Measurements from ENCODE around the gene CCL27. TPM values are rescaled to one million over a fixed set of nuclear protein-coding genes. Genes with fewer than 3 reads are reported as not detected.

The CCL27 gene
- total and polyA plus RNA-seq, 3 experiments from 2014 or later: 0.35 to 0.39 TPM; not detected in 1

- Histone ChIP-seq H3K4me3 (ENCODE audit: low read length) (no peak overlapping the region), H3K27ac (ENCODE audit: low read depth, low read length) (no peak overlapping the region), H3K9me3 (ENCODE audit: low read length) (no peaks in the 10 kb centered on the region), H3K27me3 (ENCODE audit: insufficient read depth, low read length, poor library complexity, severe bottlenecking) (no peaks in the 10 kb centered on the region), H3K36me3 (ENCODE audit: insufficient read depth, low read length) (no peaks in the 10 kb centered on the region), H3K4me1 (ENCODE audit: insufficient read depth, low read length) (no peaks in the 10 kb centered on the region)
- H3K9me3 Mint-ChIP-seq: no peaks in the 10 kb centered on the region
- H3K27me3 Mint-ChIP-seq: peaks cover 0 to 16% of the 10 kb centered on the region in 2 donors
- H3K36me3 Mint-ChIP-seq: no peaks in the 10 kb centered on the region
- DNase-seq: no peak
- peak overlapping the region in 2 of 8 donors; percentile 8 to 25 for H3K27ac Mint-ChIP-seq
- POLR2A ChIA-PET: no interaction called here
- CTCF ChIA-PET: interaction anchor here (1.9 kb wide), 1 partner anchor 14 kb away, joined by 4 read pairs; no protein-coding TSS in a partner anchor
- no peak overlapping the region for H3K4me3 Mint-ChIP-seq
- no peaks in the 10 kb centered on the region for H3K4me1 Mint-ChIP-seq
Observed at GRCh38 chr9:34688329-34689115, 26.1 kb upstream of the CCL27 start.

GRCh38 chr9:34687276-34688030 lies 25.0 kb upstream of the CCL27 start:
- Mint-ChIP-seq H3K36me3 (no peaks in the 10 kb centered on the region), H3K4me1 (no peaks in the 10 kb centered on the region), H3K27me3 (peaks cover 0 to 16% of the 10 kb centered on the region in 2 donors), H3K9me3 (no peaks in the 10 kb centered on the region), H3K27ac (peak overlapping the region in 1 of 8 donors; percentile 74), H3K4me3 (no peak overlapping the region)
- CTCF ChIA-PET: interaction anchor here (1.4 to 1.9 kb wide), 2 partner anchors 13 to 15 kb away, joined by 3 to 4 read pairs; no protein-coding TSS in a partner anchor
- no peaks in the 10 kb centered on the region for H3K27me3 ChIP-seq (ENCODE audit: insufficient read depth, low read length, poor library complexity, severe bottlenecking)
- H3K27ac ChIP-seq (ENCODE audit: low read depth, low read length): no peak overlapping the region
- no peaks in the 10 kb centered on the region for H3K4me1 ChIP-seq (ENCODE audit: insufficient read depth, low read length)
- no peaks in the 10 kb centered on the region for H3K36me3 ChIP-seq (ENCODE audit: insufficient read depth, low read length)
- no peak for DNase-seq
- no peak overlapping the region for H3K4me3 ChIP-seq (ENCODE audit: low read length)
- POLR2A ChIA-PET: no interaction called here
- H3K9me3 ChIP-seq (ENCODE audit: low read length): no peaks in the 10 kb centered on the region

- no peaks in the 10 kb centered on the region for H3K4me1 ChIP-seq (ENCODE audit: insufficient read depth, low read length)
- no peaks in the 10 kb centered on the region for H3K9me3 Mint-ChIP-seq
- POLR2A ChIA-PET: no interaction called here
- H3K27me3 Mint-ChIP-seq: peaks cover 2 to 16% of the 10 kb centered on the region in 2 donors
- H3K4me3 Mint-ChIP-seq: no peak overlapping the region
- H3K9me3 ChIP-seq (ENCODE audit: low read length): no peaks in the 10 kb centered on the region
- no peak for DNase-seq
- peak overlapping the region in 1 of 8 donors; percentile 8 for H3K27ac Mint-ChIP-seq
- no peak overlapping the region for H3K4me3 ChIP-seq (ENCODE audit: low read length)
- peaks cover 0 to 2% (median 0%) of the 10 kb centered on the region in 3 donors for H3K36me3 Mint-ChIP-seq
- no peaks in the 10 kb centered on the region for H3K27me3 ChIP-seq (ENCODE audit: insufficient read depth, low read length, poor library complexity, severe bottlenecking)
- CTCF ChIA-PET: interaction anchor here (1.4 to 1.9 kb wide), 3 partner anchors 14 to 52 kb away, joined by 3 to 4 read pairs (median 3); no protein-coding TSS in a partner anchor
- no peak overlapping the region for H3K27ac ChIP-seq (ENCODE audit: low read depth, low read length)
- no peaks in the 10 kb centered on the region for H3K36me3 ChIP-seq (ENCODE audit: insufficient read depth, low read length)
- no peaks in the 10 kb centered on the region for H3K4me1 Mint-ChIP-seq
Observed at GRCh38 chr9:34686732-34687131, 24.3 kb upstream of the CCL27 start.

GRCh38 chr9:34686231-34686630 lies 23.8 kb upstream of the CCL27 start:
- no peaks in the 10 kb centered on the region for H3K9me3 ChIP-seq (ENCODE audit: low read length)
- CTCF ChIA-PET: interaction anchor here (1.4 to 1.9 kb wide), 3 partner anchors 14 to 52 kb away, joined by 3 to 4 read pairs (median 3); no protein-coding TSS in a partner anchor
- no peaks in the 10 kb centered on the region for H3K4me1 ChIP-seq (ENCODE audit: insufficient read depth, low read length)
- no peak overlapping the region for H3K27ac Mint-ChIP-seq
- H3K4me3 Mint-ChIP-seq: no peak overlapping the region
- POLR2A ChIA-PET: no interaction called here
- H3K27ac ChIP-seq (ENCODE audit: low read depth, low read length): no peak overlapping the region
- H3K36me3 ChIP-seq (ENCODE audit: insufficient read depth, low read length): no peaks in the 10 kb centered on the region
- H3K4me1 Mint-ChIP-seq: no peaks in the 10 kb centered on the region
- DNase-seq: no peak
- H3K4me3 ChIP-seq (ENCODE audit: low read length): no peak overlapping the region
- H3K27me3 Mint-ChIP-seq: peaks cover 2 to 16% of the 10 kb centered on the region in 2 donors
- H3K36me3 Mint-ChIP-seq: peaks cover 0 to 2% (median 0%) of the 10 kb centered on the region in 3 donors
- no peaks in the 10 kb centered on the region for H3K27me3 ChIP-seq (ENCODE audit: insufficient read depth, low read length, poor library complexity, severe bottlenecking)
- no peaks in the 10 kb centered on the region for H3K9me3 Mint-ChIP-seq

- Mint-ChIP-seq H3K4me1 (no peaks in the 10 kb centered on the region), H3K9me3 (no peaks in the 10 kb centered on the region), H3K36me3 (peaks cover 0 to 2% (median 0%) of the 10 kb centered on the region in 3 donors), H3K27ac (no peak overlapping the region), H3K27me3 (peaks cover 2 to 16% of the 10 kb centered on the region in 2 donors), H3K4me3 (no peak overlapping the region)
- ChIA-PET POLR2A (no interaction called here), CTCF (interaction anchor here (1.5 kb wide), 1 partner anchor 51 kb away, joined by 3 read pairs; no protein-coding TSS in a partner anchor)
- Histone ChIP-seq H3K27ac (ENCODE audit: low read depth, low read length) (no peak overlapping the region), H3K36me3 (ENCODE audit: insufficient read depth, low read length) (no peaks in the 10 kb centered on the region), H3K4me1 (ENCODE audit: insufficient read depth, low read length) (no peaks in the 10 kb centered on the region), H3K4me3 (ENCODE audit: low read length) (no peak overlapping the region), H3K9me3 (ENCODE audit: low read length) (no peaks in the 10 kb centered on the region), H3K27me3 (ENCODE audit: insufficient read depth, low read length, poor library complexity, severe bottlenecking) (no peaks in the 10 kb centered on the region)
- no peak for DNase-seq
Observed at GRCh38 chr9:34685591-34685990, 23.1 kb upstream of the CCL27 start.

- Mint-ChIP-seq H3K9me3 (no peaks in the 10 kb centered on the region), H3K27me3 (peaks cover 2 to 16% of the 10 kb centered on the region in 2 donors), H3K36me3 (peaks cover 0 to 2% (median 0%) of the 10 kb centered on the region in 3 donors), H3K4me1 (no peaks in the 10 kb centered on the region), H3K27ac (peak overlapping the region in 1 of 8 donors; percentile 27), H3K4me3 (no peak overlapping the region)
- Histone ChIP-seq H3K4me1 (ENCODE audit: insufficient read depth, low read length) (no peaks in the 10 kb centered on the region), H3K9me3 (ENCODE audit: low read length) (no peaks in the 10 kb centered on the region), H3K36me3 (ENCODE audit: insufficient read depth, low read length) (no peaks in the 10 kb centered on the region), H3K4me3 (ENCODE audit: low read length) (no peak overlapping the region), H3K27me3 (ENCODE audit: insufficient read depth, low read length, poor library complexity, severe bottlenecking) (no peaks in the 10 kb centered on the region), H3K27ac (ENCODE audit: low read depth, low read length) (no peak overlapping the region)
- POLR2A ChIA-PET: no interaction called here
- DNase-seq: no peak
- CTCF ChIA-PET: no interaction called here
Observed at GRCh38 chr9:34684816-34685215, 22.4 kb upstream of the CCL27 start.

- ChIA-PET POLR2A (no interaction called here), CTCF (no interaction called here)
- Histone ChIP-seq H3K27me3 (ENCODE audit: insufficient read depth, low read length, poor library complexity, severe bottlenecking) (no peaks in the 10 kb centered on the region), H3K9me3 (ENCODE audit: low read length) (no peaks in the 10 kb centered on the region), H3K27ac (ENCODE audit: low read depth, low read length) (no peak overlapping the region), H3K4me3 (ENCODE audit: low read length) (no peak overlapping the region), H3K36me3 (ENCODE audit: insufficient read depth, low read length) (no peaks in the 10 kb centered on the region), H3K4me1 (ENCODE audit: insufficient read depth, low read length) (no peaks in the 10 kb centered on the region)
- Mint-ChIP-seq H3K4me1 (no peaks in the 10 kb centered on the region), H3K27ac (no peak overlapping the region), H3K36me3 (peaks cover 0 to 2% (median 0%) of the 10 kb centered on the region in 3 donors), H3K4me3 (no peak overlapping the region), H3K9me3 (no peaks in the 10 kb centered on the region), H3K27me3 (peaks cover 2 to 16% of the 10 kb centered on the region in 2 donors)
- no peak for DNase-seq
Observed at GRCh38 chr9:34684145-34684544, 21.7 kb upstream of the CCL27 start.

- no peak for DNase-seq
- H3K27ac Mint-ChIP-seq: peak overlapping the region in 2 of 8 donors; percentile 38 to 49
- H3K27me3 Mint-ChIP-seq: peaks cover 0 to 3% of the 10 kb centered on the region in 2 donors
- H3K9me3 ChIP-seq (ENCODE audit: low read length): no peaks in the 10 kb centered on the region
- H3K36me3 Mint-ChIP-seq: no peaks in the 10 kb centered on the region
- H3K27ac ChIP-seq (ENCODE audit: low read depth, low read length): no peak overlapping the region
- ChIA-PET CTCF (interaction anchor here (1.0 to 2.9 kb wide), 5 partner anchors 11 to 29 kb away, joined by 3 to 10 read pairs (median 5); partner anchors contain the start of gene GALT), POLR2A (no interaction called here)
- no peaks in the 10 kb centered on the region for H3K4me1 Mint-ChIP-seq
- no peaks in the 10 kb centered on the region for H3K36me3 ChIP-seq (ENCODE audit: insufficient read depth, low read length)
- no peak overlapping the region for H3K4me3 Mint-ChIP-seq
- H3K4me1 ChIP-seq (ENCODE audit: insufficient read depth, low read length): no peaks in the 10 kb centered on the region
- no peaks in the 10 kb centered on the region for H3K27me3 ChIP-seq (ENCODE audit: insufficient read depth, low read length, poor library complexity, severe bottlenecking)
- H3K9me3 Mint-ChIP-seq: no peaks in the 10 kb centered on the region
- H3K4me3 ChIP-seq (ENCODE audit: low read length): no peak overlapping the region
Observed at GRCh38 chr9:34675869-34676268, 13.4 kb upstream of the CCL27 start.

All from CD8-positive, alpha-beta memory T cell (primary cell).